ENCODE results near the gene CMTR1.

- TF ChIP-seq ZNF549 (CRISPR knock-in tag; IDR thresholded peaks at IDR 0.05), result no peak
- TF ChIP-seq, protein P1, sequence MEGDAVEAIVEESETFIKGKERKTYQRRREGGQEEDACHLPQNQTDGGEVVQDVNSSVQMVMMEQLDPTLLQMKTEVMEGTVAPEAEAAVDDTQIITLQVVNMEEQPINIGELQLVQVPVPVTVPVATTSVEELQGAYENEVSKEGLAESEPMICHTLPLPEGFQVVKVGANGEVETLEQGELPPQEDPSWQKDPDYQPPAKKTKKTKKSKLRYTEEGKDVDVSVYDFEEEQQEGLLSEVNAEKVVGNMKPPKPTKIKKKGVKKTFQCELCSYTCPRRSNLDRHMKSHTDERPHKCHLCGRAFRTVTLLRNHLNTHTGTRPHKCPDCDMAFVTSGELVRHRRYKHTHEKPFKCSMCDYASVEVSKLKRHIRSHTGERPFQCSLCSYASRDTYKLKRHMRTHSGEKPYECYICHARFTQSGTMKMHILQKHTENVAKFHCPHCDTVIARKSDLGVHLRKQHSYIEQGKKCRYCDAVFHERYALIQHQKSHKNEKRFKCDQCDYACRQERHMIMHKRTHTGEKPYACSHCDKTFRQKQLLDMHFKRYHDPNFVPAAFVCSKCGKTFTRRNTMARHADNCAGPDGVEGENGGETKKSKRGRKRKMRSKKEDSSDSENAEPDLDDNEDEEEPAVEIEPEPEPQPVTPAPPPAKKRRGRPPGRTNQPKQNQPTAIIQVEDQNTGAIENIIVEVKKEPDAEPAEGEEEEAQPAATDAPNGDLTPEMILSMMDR (CRISPR knock-in tag; IDR thresholded peaks at IDR 0.05), result no peak
Measured at GRCh38 chr6:37426945-37427510, 6.0 kb upstream of the CMTR1 start.

Measured in HepG2 (cell line).